GM21717 (cell line): Measurements from ENCODE around the gene MRPS35.

Source experiments
- ATAC-seq: cut with Tn5 transposase; IDR thresholded peaks from one replicate; pipeline ENCODE4 v1.9.1; 2021; ENCODE audit warnings: mild to moderate bottlenecking, moderate library complexity; ENCODE audit not compliant: unreplicated experiment

The MRPS35 gene

DNA sequence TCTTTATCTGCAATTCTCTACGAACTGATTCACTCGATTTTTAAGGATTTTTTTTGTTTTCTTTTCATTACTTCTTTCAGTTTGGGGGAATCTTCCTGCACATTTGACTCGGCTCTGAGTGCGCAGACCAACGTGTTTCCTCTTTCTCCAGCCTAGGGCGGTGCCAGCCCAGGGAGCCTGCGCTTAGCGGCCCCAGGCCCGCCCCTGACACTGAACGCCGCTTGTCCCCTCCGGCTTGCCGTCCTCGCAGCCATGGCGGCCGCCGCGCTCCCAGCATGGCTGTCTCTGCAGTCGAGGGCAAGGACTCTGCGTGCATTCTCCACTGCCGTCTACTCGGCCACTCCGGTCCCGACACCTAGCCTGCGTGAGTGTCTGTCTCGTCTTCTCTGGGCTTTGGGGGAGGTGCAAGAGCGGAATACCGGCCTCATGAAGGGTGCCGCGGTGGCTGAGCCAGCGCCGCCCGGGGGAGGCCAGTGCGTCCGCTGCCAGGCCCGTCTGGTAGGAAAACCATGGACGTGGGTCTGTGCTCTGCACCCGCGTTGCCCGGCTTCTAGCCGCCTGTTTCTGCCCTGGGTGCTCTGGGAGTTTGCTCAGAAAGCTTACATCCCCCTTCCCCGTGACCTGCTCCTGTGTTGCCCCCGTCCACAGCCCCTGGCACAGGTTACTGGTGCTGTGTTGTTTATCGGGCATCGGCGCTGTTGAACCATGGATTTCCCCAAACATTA lies at the start of gene MRPS35:
Gene MRPS35, plus strand, starts transcription at position 241 of the 725 bp plus-strand sequence. Its CDS starts 12 bp downstream, at position 253.
- peak; percentile 96 for ATAC-seq

GRCh38 chr12:27665704-27666103 lies 44.9 kb upstream of the MRPS35 start:
- ATAC-seq = no peak

GRCh38 chr12:27666510-27666909 lies 44.1 kb upstream of the MRPS35 start:
- ATAC-seq = no peak

DNA sequence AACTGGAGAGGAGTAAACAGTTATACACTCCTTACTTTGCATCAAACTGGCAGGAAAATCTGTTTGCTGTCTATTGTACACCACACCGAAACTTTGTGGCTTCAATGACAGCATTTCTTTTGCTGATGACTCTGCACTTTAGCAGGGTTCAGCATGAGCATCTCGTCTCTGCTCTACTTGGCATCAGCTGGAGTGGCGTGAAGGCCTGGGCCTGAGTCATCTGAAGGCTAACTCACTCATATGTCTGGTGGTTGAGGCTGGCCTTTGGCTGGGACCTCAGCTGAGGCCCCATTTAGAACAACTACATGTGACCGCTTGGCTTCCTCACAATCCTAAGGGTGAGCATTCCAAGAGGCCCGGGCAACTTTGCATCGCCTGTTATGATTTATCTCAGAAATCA lies 43.1 kb upstream of the MRPS35 start:
- ATAC-seq = no peak

- no peak for ATAC-seq
Measured at GRCh38 chr12:27672051-27672450, 38.6 kb upstream of the MRPS35 start.

- ATAC-seq = no peak
Measured at GRCh38 chr12:27672643-27673042, 38.0 kb upstream of the MRPS35 start.

DNA sequence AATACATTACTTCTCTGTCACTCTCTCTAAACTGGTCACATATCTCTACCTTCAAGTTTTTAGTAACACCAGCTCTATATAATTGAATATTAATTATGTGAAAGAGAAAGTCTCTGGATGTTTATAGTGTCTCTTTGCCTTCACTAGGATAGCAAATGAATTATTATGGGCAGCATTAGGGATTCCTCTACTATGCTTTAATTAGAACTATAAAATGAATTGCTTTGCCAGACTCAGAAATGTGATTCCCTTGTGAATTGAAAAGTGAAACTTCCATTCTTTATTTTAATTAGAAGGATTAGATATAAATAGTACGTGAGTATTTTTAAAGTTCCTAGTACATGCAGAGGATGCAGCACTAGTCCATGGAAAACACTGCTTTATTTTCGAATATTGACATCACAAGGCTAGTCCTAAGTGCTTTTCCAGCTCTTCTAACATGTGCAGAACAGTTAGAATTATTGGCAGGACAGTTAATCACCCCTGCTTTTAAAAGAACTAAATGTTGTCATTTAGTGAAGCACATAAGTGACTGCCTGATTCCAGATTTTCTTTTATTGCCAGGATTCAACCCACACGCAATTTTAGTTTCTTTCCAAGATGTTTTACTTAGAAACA lies 37.4 kb upstream of the MRPS35 start:
- no peak for ATAC-seq

GRCh38 chr12:27674989-27675388 lies 35.6 kb upstream of the MRPS35 start:
- ATAC-seq = no peak

DNA sequence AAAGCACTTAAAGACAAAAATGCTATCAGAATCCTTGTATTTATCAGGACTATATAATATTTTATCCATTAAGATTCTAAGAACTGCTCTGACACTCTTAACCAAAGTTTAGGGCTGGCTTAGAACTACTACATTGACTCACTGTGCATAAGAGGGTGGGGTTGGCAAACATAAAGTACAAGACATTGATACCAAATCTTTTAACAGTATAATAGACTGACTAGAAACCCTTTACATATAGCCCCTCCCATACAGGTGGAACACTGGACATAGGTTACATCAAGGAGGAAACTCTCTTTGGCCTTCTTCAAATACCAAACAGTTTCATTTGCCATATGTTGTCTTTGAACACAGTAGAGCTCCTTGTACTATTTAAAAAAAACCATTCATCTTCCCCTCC lies 30.0 kb upstream of the MRPS35 start:
- no peak for ATAC-seq

GRCh38 chr12:27682534-27682933 lies 28.1 kb upstream of the MRPS35 start:
- ATAC-seq = no peak

GRCh38 chr12:27685274-27685673 lies 25.4 kb upstream of the MRPS35 start:
- ATAC-seq = no peak

- ATAC-seq = no peak
Measured at GRCh38 chr12:27686147-27686546, 24.5 kb upstream of the MRPS35 start.

DNA sequence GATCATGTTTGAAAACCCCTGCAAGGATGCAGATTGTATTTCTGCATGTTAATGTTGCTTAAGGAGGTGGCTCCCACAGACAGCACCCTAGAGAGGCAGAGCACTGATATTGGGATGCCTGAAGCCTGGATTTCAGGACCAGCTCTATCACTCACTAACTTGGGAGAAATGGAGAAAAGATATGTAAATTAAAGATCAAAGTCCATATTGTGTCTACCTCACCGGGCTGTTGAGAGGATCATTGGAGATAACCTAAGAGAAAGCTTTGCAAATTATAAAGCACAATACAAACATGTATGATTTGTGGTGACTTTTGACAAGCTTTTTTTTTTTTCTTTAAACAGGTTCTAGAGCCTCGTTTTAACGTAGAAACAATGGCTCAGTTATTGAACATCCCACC lies 22.0 kb upstream of the MRPS35 start:
- no peak for ATAC-seq

- ATAC-seq = no peak
Measured at GRCh38 chr12:27689558-27690180, 21.0 kb upstream of the MRPS35 start.

DNA sequence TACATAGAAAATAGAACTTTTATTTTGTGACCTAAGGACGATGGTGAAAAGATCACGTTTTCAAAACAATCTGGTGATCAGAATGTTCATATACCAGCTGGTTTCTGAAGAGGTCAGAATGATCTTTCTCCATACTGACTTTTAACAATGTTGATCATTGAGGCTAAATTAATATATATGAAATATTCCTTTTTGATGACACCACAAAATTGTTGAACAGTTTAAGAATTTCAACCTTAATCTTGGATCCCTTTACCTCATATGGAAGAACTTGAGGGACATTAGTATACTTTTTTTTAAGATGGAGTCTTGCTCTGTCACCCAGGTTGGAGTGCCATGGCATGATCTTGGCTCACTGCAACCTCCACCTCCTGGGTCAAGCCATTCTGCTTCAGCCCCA lies 17.2 kb upstream of the MRPS35 start:
- no peak for ATAC-seq

- no peak for ATAC-seq
Measured at GRCh38 chr12:27695556-27696292, 14.9 kb upstream of the MRPS35 start.

GRCh38 chr12:27696293-27696652 lies 14.4 kb upstream of the MRPS35 start, which contains the start of gene REP15:
REP15 (plus strand) TSS chr12:27696447; CDS start chr12:27696563, 116 bp downstream.
- no peak for ATAC-seq

DNA sequence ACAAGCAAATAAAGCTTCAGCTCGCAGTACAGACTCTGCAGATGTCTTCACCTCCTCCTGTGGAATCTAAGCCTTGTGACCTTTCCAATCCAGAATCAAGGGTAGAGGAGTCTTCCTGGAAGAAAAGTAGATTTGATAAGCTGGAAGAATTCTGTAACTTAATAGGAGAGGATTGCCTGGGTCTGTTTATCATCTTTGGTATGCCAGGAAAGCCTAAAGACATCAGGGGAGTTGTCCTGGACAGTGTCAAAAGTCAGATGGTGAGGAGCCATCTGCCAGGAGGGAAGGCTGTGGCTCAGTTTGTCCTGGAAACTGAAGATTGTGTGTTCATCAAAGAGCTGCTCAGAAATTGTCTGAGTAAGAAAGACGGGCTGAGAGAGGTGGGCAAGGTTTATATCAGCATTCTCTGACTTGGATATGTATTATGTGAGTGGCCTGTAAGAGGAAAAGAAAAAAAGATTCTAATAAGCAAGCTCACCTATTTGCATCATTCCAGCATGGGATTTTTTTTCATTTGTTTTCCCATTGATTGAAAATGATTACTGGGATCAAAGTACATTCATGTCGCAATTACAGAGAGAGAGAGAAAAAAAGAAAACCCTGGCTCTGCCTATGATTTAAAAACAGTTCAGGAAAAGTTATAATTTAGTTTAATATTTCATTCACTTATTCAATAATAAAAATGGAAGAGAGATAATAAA lies 13.6 kb upstream of the MRPS35 start:
- ATAC-seq = no peak

DNA sequence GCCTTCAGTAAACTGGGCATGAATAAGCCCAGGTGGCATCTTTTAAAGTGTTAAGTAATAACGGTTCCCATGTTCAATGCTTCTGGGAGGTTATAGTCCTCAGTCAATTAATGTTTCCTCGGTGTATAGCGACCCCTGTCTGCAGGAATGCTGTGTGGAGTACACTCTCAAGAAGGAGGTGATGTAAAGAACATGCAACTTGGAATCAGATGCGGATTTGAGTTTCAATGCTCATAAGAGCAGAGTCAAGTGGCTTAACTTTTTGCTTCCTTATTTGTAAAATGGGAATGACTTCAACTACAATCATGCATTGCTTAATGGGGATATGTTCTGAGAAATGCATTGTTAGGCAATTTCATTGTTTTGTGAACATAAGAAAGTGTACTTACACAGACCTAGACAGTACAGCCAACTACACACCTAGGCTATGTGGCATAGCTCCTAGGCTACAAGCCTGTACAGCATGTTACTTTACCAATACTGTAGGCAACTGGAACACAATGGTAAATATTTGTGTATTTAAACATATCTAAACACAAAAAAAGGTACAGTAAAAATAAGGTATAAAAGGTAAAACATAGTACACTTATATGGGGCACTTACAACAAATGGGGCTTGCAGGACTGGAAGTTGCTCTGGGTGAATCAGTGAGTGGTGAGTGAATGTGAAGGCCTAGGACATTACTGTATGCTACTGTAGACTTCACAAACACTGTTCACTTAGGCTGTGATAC lies 6.7 kb upstream of the MRPS35 start:
- ATAC-seq = peak; percentile 89

GRCh38 chr12:27705263-27705662 lies 5.4 kb upstream of the MRPS35 start:
- no peak for ATAC-seq
